Fibroblast of the aortic adventitia (primary cell): ENCODE data around the gene ZDHHC19. TPM values are rescaled to one million over a fixed set of nuclear protein-coding genes. Genes with fewer than 3 reads are reported as not detected.

ENCODE experiments used
- DNase-seq: peaks from one replicate; pipeline ENCODE4 v3.0.0-alpha.2; 2010; ENCODE audit warnings: low read depth
- H3K4me3 ChIP-seq: 2 replicates; pipeline ENCODE4 v1.5.1; 2011; ENCODE audit warnings: low read depth, mild to moderate bottlenecking, control low read depth, low read length, moderate library complexity
- CTCF ChIP-seq: IDR thresholded peaks from 2 replicates; pipeline ENCODE4 v1.5.1; 2011; ENCODE audit warnings: mild to moderate bottlenecking, low read length, control low read depth, inconsistent platforms; ENCODE audit not compliant: insufficient read depth
- total RNA-seq: library from RNA; depleted of rRNA; stranded (reverse); fragments of >200 nt; gene quantifications from 2 replicates; pipeline ENCODE4 v1.2.3, GENCODE V29; 2012; ENCODE audit warnings: low replicate concordance

The ZDHHC19 gene
- total RNA-seq, 1 donor: not detected

GRCh38 chr3:196222876-196223595 lies 11.8 kb upstream of the ZDHHC19 start:
- no peak for TF ChIP-seq CTCF
- DNase-seq: no peak

GRCh38 chr3:196220991-196221390 lies 9.8 kb upstream of the ZDHHC19 start:
- H3K4me3 ChIP-seq: no peak overlapping the region
- no peak for DNase-seq
- TF ChIP-seq CTCF: no peak

More at GRCh38 chr3:196222876-196223595, 11.8 kb upstream of the ZDHHC19 start:
- H3K4me3 ChIP-seq: no peak overlapping the region

- H3K4me3 ChIP-seq: no peak overlapping the region
- no peak for TF ChIP-seq CTCF
- no peak for DNase-seq
Measured at GRCh38 chr3:196220587-196220986, 9.4 kb upstream of the ZDHHC19 start.

GRCh38 chr3:196219970-196220311 lies 8.7 kb upstream of the ZDHHC19 start:
- no peak overlapping the region for H3K4me3 ChIP-seq
- DNase-seq: no peak
- no peak for TF ChIP-seq CTCF

- DNase-seq: peak; percentile 84
- TF ChIP-seq CTCF: no peak
- peak overlapping the region; percentile 56 for H3K4me3 ChIP-seq
Measured at GRCh38 chr3:196219194-196219969, 8.2 kb upstream of the ZDHHC19 start.

GRCh38 chr3:196218155-196218712 lies 7.0 kb upstream of the ZDHHC19 start:
- no peak for DNase-seq
- no peak for TF ChIP-seq CTCF
- no peak overlapping the region for H3K4me3 ChIP-seq
